ENCODE data around the gene RFPL1.
"Not testable (repeated sequence)": the region's sequence is repeated elsewhere in the genome, so short reads cannot be mapped to it uniquely, and the experiment has no call there.

DNA sequence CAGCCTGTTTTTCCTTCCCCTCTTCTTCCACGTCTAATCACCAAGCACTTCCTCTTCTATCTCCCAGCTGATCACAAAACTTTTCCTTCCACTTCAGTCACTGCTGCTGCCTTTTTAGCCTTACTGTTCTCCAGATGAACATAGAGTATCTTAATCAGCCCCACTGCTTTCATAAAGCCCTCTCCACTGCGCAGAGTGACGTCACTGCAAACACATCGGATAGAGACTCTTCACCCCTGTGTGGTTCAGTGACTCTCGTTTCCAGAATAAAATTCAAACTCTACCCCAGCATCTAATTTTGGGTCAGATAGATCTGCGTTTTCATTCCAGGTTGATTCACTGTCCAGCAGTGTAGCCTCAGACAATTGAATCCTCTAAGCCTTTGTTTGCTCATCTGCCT lies 36.8 kb upstream of the RFPL1 start:
- TF ChIP-seq, protein P1, sequence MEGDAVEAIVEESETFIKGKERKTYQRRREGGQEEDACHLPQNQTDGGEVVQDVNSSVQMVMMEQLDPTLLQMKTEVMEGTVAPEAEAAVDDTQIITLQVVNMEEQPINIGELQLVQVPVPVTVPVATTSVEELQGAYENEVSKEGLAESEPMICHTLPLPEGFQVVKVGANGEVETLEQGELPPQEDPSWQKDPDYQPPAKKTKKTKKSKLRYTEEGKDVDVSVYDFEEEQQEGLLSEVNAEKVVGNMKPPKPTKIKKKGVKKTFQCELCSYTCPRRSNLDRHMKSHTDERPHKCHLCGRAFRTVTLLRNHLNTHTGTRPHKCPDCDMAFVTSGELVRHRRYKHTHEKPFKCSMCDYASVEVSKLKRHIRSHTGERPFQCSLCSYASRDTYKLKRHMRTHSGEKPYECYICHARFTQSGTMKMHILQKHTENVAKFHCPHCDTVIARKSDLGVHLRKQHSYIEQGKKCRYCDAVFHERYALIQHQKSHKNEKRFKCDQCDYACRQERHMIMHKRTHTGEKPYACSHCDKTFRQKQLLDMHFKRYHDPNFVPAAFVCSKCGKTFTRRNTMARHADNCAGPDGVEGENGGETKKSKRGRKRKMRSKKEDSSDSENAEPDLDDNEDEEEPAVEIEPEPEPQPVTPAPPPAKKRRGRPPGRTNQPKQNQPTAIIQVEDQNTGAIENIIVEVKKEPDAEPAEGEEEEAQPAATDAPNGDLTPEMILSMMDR (IDR thresholded peaks at IDR 0.05) = not testable (repeated sequence)
- not testable (repeated sequence) for TF ChIP-seq POLR2AphosphoS5, POLR2A (IDR thresholded peaks at IDR 0.05)

All from gastroesophageal sphincter (tissue), 3 donors.